HL-60 (cell line): Measurements from ENCODE around the gene IFT25.

Experiments used
- CTCF ChIP-seq: IDR thresholded peaks from one replicate; pipeline ENCODE4 v1.5.1; 2011; ENCODE audit warnings: low read length, control low read depth, inconsistent platforms; ENCODE audit not compliant: insufficient read depth
- SPI1 ChIP-seq: IDR thresholded peaks from 2 replicates; pipeline ENCODE4 v1.6.1; 2012; ENCODE audit warnings: low read depth, mild to moderate bottlenecking, borderline replicate concordance

GRCh38 chr1:53962395-53962794 is 16.9 kb upstream of the IFT25 start:
- TF ChIP-seq SPI1 (no peak), CTCF (no peak)
